HG02798 (cell line): Measurements from ENCODE around the gene TUBGCP2.
"Not testable (repeated sequence)": the region's sequence is repeated elsewhere in the genome, so short reads cannot be mapped to it uniquely, and the experiment has no call there.

Experiments
- ATAC-seq: cut with Tn5 transposase; IDR thresholded peaks from one replicate; pipeline ENCODE4 v1.9.1; 2021; ENCODE audit warnings: mild to moderate bottlenecking; ENCODE audit not compliant: unreplicated experiment, poor library complexity

The TUBGCP2 gene

DNA sequence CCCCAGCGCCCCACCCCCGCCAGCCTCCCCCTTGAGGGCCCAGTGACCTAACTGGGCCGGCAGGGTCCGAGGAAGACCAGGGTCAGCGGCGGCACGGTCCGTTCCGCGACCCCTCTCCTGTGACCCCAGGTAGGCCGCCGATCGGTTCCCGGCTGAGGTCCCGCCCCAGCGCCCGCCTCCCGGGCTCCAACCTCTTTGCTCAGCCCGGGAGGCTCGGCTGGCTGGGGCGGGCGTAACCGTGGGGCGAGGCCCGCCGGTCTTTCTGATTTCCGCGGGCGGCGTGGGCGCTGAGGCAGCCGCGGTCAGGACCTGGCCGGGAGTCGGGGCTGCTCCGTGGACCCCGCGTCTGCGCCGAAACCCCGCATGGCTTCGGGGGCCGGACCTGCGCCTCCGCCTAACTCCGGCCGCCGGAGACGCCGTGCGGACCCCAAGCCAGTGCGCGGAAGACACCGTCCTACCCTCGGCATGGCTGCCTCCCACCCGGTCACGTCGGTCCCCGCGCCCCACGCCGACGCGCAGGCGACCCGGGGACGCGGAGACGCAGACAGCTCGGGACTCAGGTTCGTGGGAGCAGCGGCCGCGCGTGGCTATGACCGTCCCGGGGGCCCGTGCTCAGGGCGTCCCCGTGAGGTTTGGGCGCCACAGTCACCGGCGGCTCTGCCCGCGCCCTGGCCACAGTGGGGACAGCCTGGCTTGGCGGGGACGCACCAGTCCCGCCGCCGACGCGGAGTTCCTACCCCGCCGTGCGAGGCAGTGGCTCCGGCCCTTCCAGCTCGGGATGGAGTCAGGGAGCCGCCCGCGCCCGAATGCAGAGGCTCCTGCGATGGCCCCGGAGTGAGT, 72.1 kb downstream of the TUBGCP2 start:
- ATAC-seq: no peak

DNA sequence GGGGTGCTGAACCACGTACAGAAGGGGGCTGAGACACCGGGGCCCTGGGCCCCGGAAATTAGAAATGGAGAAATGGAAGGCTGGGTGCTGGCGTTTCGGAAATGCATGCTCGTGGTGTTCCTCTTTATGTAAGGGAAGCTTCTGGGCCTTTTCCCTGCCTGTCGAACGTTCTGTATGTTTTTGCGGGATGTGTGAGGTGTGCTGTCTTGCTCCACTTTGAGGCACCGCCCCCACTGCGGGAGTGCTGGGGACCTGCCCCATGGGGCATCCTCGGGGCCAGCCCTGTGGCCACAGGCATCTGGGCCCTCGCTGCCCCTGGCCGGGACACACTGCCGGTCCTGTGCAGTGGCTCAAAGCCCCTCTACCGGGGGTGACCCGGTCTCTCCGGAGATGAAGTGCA, 72.7 kb downstream of the TUBGCP2 start:
- no peak for ATAC-seq

DNA sequence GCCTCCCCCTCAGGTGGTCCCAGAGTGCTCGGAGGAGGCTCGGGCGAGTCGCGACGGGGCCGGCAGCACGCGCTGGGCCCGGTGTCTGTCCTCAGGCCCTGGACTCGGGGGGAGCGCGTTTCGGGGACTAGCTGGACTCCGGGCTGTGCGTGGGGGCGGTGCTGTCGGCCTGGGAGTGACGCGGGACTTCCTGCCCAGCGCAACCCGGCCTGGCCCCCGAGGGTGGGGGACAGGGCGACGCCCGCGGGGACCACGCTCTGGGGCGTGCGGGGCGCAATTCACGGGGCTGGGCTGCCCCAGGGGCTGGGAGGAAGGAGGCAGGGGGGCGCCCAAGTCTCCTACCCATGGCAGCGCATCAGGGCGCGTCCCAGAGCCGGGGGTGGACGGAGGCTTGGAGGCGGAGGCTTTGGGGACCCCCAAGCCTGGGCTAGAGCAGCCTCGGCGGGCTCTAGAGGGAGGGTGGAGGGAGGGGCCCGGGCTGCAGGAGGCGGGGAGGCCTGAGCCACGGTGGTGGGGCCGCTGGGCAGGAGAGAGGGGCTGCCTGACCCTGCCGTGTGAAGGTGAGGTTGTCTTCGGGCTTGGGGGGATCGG, 73.3 kb downstream of the TUBGCP2 start:
- no peak for ATAC-seq

DNA sequence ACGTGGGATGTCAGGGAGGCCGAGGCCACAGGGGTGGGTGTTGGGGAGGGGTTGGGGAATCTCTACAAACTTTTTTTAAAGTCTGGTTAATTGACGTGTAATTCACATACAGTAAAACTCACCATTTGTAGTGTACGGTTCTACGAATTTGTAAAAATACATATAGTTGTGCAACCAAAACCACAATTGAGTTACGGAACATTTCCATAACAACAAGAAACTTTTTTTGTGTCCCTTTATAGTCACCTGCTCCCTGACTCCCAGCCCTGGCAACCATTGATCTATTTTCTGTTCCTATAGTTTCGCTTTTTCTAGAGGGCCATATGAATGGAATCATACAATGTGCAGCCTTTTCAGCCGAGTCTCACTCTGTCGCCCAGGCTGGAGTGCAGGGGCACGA, 73.9 kb downstream of the TUBGCP2 start:
- not testable (repeated sequence) for ATAC-seq

DNA sequence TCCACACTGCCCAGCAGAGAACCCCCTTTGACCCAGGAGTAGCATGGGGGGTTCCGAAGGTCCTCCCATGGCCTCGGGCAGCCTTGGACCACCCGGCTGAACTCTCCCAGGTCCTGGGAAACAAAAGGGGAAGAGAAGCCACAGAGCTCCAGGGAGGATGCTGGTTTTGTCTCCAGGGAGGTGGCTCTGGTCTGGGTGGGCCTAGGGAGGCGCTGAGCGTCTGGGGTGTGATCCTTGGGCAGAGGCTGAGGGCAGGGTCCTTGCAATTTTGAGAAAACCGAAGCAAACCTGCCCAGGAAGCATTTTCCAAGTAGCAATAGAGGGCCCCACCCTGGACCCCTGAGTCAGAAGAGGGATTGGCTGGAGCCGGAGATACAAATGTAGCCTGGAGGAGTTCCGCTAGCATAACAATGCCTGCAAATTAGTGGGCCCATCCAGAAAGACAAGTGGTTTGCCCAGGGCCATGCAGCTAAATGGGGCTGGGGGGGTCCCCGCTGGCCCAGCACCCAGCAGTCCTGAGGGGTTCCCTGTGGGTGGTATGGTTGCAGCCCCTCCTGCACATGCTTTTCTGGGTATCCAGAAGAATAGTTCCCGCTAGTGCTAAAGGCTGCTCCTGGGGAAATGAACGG, 76.6 kb downstream of the TUBGCP2 start:
- ATAC-seq: no peak

DNA sequence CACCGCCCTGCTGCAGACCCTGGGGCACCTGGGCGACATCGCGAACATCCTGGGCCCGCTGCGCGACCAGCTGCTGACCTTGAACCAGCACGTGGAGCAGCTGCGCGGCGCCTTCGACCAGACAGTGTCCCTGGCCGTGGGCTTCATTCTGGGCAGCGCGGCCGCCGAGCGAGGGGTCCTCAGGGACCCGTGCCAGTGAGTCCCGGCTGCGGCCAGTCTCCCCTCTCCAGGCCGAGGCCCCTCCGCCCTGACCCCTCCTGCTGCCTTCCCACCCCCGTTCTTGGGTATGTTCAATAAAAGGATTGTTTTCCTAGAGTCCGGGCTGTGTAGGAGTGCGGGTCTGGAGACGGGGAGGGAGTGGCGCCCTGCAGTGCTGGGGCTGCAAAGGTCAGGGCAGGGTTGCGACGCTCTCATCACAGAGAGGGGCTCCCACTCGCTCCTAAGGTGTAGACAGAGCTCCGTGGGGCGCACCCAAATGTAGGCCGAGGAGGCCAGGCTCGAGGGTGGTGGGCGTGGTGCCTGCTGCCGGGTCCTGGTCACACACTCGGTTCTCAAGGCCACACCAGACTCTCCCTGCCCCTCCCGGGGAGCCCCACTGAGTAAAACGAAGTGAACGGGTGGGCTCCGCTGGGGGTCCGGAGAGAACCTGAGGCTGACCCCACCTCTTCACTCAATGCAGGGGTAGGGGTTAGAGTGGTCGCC, 77.3 kb downstream of the TUBGCP2 start:
- ATAC-seq: no peak

DNA sequence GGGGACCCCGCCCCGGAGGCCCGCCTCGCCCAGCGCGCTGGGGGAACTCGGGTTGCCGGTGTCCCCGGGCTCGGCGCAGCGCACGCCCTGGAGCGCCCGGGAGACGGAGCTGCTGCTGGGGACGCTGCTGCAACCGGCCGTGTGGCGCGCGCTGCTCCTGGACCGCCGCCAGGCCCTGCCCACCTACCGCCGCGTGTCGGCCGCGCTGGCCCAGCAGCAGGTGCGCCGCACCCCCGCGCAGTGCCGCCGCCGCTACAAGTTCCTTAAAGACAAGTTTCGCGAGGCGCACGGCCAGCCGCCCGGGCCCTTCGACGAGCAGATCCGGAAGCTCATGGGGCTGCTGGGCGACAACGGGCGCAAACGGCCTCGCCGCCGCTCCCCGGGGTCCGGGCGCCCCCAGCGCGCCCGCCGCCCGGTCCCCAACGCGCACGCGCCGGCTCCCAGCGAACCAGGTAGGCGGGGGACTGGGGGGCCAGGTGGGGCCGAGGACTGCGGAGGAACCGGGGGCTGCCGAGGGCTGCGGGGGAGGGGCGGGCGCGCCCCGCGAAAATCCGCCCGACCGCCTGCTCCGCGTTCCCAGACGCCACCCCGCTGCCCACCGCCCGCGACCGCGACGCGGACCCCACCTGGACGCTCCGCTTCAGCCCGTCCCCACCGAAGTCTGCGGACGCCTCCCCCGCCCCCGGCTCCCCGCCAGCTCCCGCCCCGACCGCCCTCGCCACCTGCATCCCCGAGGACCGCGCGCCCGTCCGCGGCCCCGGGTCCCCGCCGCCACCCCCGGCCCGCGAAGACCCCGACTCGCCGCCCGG, 78.1 kb downstream of the TUBGCP2 start:
- ATAC-seq: no peak

DNA sequence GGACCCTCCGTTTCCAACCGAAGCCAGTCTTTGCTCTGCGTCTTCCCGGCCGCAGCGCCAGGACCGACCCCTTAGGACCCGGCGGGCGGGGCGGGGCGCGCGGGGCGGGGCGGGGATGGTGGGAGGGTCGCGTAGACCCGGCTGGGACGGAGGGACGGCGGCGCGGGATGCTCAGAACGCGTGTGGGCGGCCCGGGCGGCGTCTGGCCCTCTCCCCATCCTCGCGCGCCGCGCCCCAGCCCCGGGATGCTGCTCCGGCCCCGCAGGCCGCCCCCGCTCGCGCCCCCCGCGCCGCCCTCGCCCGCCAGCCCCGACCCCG, 78.7 kb downstream of the TUBGCP2 start, which contains the start of gene UTF1:
Gene UTF1 (plus strand): TSS at position 174 of the 318 bp plus-strand sequence. CDS start 72 bp downstream, at position 246.
- no peak for ATAC-seq

DNA sequence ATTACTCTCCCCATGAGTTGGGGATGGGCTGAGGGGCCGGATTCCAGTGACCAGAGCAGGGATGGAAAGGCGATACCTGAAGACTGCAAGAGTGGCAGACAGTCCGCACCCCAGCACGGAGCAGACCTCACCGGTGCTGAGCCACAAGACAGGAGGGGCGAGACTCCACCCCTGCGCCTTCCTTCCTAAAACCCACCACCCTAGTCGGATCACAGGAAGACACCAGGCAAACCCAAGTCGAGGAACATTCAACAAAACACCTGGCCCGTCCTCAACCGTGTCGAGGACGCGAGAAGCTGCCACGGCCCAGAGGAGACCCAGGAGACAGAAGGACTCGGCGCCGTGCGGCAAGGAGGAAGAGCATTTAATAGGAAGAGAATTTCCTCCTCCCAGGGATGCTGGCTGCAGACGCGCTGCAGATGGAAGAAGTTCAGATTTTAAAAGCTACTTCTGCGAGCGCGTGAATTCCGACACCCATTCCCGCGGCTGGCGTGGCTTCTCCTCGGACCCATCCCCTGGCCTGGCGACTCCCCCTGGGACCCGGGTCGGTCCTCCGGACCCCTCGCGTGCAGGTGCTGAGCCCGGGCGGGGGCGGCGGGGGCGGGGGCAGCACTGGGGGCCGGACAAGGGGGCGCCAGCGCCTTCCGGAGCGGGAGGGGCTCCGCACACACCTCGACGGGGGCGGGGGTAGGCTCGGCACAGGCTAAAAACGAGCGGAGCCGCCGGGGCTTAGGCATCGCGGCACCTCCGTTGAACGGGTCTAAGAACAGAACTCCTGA, 79.2 kb downstream of the TUBGCP2 start:
- ATAC-seq: no peak
